NCI-H69 (cell line): Measurements from ENCODE around the gene SLC6A6.

ENCODE experiments used
- DNase-seq: peaks from one replicate; lab custom pipeline; 2025; lab: John Stamatoyannopoulos, UW

Gene SLC6A6

DNA sequence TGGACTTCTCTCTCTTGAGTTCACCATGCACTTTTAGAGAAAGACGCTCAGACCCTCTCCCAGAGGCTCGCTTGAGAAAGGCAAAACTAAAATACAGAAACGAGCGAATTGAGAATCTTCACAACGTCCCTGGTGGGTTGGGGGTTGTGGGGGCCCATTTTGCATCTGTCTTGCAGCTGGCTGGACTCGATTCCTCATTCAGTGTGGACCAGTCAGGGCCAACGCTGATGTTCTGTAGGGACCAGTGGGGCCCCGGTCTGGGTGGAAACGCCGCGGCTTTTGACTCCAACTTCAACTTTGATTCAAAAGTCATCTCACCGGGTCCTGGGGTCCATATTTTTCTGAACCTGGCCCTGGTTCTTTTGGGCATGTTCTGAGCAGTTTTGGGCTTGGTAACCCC, 68.1 kb downstream of the SLC6A6 start:
- no peak for DNase-seq

DNA sequence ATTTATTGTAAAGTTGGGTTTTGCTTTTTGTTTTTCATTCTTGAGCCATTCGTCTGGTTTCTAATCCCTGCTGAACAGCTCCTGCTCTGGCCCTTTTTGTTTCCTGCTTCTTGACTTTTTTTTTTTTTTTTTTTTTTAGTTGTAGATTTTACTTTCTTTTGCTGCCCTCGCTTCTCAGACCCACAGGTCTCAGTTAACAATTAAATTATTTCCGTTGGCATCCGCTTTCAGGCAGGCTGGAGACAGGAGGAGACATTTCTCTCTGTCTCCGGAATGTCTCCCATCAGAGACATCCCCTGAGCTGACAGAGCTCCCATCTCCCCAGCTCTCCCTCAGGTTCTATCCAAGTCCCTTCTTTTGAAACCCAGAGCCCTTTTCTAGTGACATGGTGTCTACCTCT, 68.6 kb downstream of the SLC6A6 start:
- no peak for DNase-seq

DNA sequence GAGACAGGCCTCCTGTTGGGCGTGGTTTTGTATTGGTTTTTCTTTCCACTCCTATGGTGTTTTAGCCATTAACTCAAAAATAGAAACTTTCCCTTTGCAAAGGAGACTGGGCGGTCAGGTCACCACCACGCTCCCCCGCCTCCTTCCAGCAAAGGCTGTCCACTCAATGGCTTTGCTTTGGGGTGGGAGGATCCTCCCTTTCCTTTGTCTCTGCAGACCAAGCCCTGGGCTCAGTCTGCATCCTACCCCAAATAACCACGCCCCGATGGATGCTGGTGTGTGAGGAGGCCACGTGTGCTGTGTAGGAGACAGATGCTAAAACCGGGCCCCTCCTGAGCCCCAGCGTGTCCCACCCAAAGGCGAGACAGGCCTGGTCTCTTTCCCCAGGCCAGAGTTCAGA, 69.3 kb downstream of the SLC6A6 start:
- DNase-seq, result no peak

DNA sequence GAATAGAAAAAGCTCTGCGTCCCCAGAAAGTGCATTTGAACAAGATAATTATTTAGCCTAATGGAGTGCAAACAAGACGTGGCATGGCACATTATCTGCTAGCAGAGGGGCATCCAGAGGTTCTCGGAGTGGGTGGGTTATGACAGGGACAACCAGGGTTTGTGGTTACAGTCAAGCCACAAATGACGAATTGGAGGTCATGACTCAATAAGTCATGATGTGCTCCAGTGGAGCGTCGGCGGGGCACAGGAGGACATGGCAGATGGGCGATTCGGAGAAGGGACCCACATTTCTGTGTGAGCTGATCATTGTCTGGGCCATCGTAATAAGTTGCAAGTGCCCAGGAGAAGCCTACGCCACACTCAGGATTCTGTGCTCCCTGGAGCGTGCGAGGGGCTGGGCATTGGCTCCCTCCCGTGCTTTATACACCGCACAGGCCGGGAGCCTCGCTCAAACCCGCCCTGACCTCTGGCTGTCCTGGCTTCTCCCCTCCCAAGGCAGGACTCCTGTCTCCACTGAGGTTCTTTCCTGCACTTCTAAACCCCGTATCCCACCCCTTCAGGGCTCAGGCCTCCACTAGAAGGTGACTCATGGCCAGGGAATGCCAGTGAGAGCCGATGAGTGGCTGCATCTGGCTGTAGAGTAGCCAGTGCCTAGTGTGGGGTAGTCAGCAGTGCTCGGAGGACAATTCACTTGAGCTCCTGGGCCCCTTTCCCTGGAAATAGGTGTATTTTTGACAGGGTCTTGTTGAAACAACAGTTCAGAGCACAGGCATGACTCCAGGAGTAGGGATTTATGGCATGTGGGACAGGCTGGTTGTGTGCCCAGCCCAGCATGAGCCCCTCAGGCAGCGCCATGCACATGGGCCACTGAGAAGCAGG, 70.3 kb downstream of the SLC6A6 start:
- no peak for DNase-seq

DNA sequence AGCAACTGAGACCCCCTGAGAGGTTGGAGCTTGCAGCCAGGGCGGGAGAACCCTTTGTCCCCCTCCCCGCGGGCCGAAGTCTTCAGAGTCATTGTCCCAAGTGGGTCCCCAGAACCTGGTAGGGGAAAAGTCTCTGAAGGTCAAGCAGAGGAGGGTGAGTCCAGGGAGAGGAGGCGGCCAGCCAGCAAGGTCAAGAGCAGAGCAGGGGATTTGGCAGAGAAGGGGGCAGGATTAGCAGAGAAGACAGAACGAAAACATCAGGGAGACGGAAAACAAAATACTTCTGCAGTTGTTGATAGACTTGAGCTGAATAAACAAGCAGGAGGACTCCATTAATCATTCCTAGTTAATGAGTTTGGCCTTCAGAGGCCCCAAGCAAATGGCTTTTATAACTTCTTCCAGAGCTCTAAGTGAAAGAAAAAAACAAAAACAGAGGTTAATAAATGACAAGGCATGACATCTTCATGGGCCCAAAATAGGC, 71.0 kb downstream of the SLC6A6 start:
- DNase-seq, result no peak

DNA sequence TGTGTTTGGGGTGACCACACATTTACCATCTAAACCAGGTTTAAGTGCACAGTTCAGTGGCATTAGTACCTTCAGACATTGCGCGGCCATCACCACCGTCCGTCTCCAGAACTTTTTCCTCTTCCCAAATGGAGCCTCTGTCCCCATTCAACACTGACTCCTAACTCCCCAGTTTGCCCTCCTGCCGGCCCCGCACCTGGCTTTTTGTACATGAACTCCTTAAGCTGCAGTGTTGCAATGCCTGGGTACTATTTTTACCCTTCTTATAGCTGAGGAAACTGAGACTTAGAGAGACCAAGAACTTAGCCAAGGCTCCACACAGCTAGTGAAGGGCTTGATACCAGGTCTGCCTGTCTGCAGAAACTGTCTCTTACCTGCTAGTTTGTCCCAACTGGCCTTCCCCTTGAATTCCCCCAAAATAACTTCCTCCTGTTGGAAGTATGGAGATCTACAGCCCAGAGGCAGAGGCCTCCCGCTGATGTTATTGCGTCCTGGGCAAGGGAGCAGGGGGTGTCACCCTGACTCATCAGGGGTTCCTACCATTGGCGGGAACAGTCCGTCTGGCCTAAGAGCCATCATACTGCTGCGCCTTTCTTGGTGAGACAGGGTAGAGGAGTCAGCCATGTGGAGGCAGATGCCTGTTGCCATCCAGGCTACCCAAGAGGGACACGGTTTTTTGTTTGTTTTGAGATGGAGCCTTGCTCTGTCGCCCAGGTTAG, 72.1 kb downstream of the SLC6A6 start:
- no peak for DNase-seq

DNA sequence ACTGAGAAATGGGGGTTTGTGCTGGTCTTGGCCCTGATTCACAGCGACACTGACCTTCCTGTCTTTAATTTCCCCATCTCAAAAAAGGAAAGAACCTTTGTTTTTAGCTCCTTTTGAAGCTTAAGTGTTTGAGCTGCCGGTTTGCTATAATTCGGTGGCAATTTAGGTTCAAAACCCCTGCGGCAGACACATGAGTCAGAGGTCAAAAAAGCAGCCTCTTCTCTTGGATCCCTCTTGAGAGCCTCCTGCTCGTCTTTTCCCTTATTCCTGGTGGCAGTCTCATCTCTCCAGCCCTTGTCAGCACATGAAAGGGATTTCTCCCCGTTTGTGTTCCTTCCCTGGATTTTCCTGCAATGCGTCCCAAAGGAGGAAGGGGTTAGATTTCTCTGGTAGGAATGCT, 73.2 kb downstream of the SLC6A6 start:
- no peak for DNase-seq

DNA sequence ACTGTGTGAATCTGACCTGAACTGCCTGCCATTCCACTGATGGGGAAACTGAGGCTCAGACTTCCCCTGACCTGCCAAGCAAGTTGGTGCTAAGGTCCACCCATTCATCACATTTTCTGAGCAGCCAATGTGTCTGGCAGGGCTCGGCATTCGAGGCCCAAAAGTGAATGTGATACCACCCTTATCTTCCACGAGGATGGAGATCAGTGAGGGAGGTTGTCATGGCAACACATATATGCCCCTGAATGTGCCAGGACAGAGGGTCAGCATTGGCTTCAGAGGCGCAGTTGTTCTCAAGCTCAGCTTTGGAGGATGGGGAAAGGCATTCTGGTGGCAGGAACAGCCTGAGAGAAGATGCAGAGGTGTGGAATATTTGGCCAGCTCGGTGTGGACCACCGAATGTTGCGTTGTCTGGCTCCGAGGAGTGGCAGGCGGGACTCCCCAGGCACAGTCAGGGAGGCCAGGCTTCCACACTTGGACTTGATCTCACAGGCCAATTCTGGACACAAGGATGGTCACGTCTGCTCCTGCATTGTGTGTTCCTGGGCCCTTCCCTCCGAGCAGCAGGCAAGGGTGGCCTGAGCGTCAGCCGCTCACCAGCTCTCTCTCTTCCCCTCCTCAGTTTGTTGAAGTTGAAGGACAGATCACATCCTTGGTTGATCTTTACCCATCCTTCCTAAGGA, 74.3 kb downstream of the SLC6A6 start:
- no peak for DNase-seq

DNA sequence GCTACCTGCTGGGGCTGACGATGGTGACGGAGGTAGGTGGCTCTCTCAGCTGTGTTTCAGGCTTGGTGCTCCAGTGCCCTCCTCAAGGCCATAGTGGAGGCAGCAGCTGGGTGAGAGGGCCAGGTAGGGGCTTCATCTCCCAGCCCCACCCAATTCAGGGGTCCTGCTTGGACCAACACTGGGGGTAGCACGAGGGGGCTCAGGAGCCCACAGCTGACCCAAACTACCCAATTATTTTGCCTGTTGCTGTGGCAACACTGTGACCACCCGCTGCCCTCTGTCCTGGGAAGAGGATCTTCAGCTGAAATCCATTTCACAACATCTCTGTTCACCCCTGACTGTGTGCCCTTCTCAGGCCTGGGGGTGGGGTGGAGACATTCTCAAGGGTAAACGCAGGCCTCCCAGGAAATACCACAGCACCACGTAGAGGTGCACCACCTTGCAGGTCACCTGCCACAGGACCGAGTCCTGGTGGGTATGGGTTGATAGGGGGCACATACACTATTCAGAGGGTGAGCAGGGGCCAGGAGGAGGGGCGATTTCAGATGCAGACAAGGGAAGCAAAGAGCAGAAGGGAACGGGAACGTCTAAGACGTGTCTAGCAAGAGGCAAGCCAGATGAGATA, 75.0 kb downstream of the SLC6A6 start:
- no peak for DNase-seq

DNA sequence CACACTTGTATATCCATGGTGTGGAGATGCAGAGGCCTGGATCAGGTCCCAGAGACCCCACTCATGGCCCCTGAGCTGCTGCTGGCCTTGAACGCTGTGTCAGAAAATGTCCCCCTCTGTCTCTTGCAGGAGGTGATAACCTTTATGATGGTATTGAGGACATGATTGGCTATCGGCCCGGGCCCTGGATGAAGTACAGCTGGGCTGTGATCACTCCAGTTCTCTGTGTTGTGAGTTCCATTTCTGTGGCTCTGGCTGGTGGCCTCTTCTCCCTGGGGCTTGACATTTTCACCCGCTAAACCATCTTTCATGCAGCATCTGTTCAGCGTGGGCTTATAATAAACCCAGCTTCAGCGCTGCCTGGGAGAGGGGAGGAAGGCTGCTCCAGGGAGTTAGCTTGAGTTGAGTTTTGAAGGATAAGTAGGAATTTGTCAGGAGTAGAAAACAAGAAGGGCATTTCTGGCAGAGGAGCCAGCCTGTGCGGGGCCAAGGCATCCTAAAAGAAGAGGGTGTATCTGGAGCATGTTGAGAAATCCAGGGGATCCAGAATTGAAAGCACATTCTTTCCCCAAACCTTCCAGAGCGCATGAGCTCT, 76.6 kb downstream of the SLC6A6 start:
- no peak for DNase-seq

DNA sequence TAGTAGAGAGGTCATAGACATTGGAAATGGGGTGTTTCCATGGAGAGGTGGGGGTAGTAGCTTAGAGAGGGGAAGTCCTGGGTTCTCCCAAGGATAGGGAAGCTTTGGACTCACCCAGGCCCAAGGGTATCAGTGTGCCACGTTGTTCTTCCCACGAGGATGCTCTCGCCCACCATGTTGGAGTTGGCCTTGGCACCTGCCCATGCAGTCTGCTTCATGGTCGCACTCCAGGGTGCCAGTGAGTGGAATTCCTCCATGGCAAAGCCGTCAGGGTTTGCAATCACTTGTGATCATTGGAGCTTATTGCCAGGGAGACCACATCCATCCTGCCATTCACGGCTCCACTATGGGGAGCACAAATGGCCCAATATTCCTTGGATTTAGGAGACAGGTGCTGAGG, 77.2 kb downstream of the SLC6A6 start:
- no peak for DNase-seq

DNA sequence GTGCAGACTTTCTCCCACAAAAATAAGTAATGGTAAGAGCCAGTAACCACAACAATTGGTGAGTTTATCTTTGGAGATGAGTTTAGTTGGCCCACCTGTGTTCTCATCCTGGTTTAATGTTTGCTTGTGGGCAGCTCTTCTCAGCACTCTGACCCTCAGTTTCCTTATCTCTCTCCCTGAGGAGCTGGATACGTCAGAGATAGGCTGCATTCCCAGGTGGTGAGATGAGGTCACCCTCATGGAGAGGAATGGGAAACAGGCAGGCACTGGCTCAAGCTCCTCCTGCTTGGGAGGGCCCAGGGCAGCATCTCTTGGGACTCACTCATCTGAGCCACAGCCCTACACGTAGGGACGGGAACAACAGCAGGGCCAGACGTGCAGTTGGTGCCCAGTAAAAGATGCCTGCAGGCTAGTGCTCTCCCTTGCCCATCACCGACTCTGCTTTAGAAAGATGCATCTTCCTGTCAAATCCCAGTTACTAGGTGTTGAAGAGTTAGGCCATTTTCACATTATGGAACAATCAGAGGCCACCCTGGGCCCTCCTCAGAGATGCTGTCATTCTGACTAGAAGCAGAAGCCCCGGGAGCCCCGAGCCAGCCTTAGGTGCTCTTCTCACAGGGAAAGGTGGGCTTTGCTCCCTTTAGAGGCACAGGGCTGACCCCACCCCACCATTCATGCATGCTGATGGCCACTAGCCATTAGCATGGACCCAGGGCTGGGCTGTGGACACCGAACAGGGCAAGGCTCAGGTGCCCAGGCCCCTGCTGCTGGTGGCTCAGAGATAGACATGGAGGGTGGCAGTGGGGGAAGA, 78.0 kb downstream of the SLC6A6 start:
- DNase-seq, result no peak

DNA sequence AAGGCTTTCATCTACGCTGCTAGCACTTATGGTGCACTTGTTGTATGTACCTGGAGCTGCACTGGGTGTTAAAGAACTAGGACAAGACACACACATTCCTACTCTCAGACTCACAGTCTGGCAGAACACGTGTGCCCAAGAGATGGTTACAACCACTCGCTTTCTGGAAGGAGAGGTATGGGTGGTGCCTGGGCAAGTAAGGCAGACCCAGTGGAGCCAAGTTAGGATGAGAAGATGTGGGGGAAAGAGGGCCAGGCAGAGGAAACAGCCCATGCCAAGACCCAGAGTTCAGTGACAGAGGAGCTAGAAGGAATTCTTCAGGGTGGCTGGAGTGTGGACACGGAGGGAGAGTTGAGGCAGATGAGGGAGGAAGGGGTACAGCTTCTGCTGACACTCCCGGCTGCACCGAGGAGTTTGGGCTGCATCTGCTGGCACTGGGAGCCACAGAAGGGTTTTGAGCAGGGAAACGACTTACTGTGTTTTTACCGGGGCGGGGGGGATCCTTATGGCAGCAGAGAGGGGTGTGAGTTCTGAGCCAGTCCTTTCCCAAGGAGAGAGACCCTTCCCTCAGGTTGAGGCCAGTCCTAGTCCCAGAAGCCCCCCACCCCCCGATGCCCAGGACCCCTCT, 78.7 kb downstream of the SLC6A6 start:
- no peak for DNase-seq

DNA sequence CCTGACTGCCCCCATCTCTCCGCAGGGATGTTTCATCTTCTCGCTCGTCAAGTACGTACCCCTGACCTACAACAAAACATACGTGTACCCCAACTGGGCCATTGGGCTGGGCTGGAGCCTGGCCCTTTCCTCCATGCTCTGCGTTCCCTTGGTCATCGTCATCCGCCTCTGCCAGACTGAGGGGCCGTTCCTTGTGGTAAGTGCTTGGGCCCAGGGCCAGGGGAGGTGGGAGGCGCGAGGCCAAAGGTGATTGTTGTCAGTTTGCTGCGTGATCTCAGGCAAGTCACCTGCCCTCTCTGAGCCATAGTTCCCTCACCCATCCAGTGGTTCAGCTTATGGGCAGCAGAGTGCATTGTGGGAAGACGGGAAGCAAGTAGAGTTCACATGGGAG, 79.2 kb downstream of the SLC6A6 start:
- no peak for DNase-seq

DNA sequence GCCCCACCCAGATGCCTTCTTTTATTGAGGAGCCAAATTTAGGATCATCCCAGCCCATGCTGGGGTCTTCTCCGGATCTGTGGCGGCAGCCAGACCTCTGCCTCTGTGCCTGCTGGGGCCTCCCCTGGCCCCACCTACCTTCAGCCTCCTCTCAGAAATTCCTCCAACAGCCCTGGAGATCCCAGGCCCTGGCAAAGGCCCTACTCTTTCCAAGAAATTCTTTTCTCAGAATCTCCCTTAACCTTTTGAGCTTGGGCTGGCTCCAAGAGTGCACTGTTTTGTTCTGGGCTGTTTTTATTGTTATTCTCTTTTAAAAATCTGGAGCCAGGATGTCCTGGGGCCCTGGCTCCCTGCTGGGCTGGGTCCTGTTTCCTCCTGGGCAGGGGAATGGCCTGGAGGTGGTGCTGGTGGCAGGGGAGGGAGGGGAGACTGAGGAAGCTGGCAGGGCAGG, 79.9 kb downstream of the SLC6A6 start:
- no peak for DNase-seq

DNA sequence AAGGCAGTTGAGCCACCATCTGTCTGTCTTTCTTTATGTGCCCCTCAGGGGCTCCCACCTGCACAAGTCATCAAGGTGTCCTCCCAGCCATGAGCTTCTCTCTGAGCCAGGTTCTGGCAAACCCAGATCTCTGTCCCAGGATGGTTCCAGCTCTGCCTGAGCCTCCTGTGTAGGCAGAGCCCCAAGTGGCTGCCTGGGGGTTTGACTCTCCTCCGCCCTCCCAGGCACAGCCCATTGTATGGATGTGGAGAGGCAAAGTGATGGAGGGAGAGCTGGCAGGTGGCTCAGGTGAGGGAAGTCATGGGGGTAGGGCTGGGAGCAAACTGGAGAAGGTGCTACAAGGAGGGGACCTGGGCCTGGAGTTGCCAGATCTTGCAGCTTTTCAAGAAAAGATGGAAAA, 80.9 kb downstream of the SLC6A6 start:
- DNase-seq, result no peak

DNA sequence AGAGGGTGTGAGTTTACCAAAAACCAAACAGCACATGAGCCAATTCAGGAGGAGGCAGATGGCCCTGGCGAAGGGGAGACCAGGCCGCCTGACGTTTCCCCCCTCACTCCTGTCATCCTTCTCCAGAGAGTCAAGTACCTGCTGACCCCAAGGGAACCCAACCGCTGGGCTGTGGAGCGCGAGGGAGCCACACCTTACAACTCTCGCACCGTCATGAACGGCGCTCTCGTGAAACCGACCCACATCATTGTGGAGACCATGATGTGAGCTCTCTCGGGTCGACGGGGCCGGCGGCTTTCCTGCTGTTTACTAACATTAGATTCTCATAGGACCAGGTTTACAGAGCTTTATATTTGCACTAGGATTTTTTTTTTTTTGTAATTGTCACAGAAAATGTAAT, 82.3 kb downstream of the SLC6A6 start:
- no peak for DNase-seq

DNA sequence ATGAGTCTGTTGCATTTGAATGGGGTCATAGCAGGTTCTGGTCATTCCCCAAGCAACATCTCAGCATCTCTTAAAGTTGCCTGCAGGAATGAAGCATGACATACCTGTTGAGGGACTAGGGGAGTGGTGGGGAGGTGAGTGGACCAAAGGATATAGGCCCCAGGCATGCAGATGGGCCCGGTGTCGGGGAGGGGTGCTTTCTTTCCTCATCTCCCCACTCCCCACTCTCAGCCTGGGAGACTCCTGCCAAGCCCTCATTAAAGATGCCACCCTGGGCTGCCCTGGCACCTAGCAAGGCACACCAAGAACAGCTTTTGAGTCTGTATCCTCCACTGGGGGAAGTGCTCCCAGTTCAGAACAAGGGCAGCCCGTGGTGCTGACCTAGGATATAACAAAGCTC, 83.6 kb downstream of the SLC6A6 start:
- no peak for DNase-seq

DNA sequence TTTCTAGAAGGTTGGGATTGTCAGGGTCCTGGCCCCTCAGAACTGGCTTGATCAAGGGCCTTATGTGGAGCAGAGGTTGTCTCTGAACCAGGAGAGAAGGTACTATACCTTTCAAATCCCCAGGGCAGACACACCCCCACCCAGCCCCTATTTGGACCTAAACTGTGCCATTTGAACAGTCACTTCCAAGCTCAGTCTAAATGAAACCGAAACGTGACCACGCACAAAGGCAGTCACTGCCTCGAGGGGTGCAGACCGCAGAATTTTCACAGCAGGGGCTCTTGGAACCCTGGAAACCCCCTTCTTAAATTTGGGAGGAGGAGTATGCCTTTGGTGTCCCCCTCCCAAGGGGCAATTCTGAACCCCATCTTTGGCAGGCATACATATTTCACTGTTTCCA, 84.1 kb downstream of the SLC6A6 start:
- no peak for DNase-seq

DNA sequence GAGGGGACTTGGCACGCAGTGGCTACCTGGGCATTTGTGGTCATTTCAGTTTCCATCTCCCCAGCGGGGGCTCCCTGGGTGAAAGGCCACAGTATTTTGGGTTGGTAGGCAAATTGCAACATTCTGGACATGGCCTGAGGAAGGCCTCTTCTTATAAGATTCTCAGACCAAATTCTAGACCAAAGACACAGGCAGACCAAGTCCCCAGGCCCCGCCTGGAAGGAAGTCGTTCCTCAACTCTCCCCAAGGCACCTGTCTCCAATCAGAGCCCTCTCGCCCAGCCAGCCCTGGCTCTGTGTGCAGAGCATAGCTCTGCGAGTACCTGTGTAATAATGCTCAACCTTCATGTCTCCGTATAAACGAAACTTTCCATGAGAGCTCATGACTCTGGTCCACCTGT, 84.7 kb downstream of the SLC6A6 start:
- no peak for DNase-seq

DNA sequence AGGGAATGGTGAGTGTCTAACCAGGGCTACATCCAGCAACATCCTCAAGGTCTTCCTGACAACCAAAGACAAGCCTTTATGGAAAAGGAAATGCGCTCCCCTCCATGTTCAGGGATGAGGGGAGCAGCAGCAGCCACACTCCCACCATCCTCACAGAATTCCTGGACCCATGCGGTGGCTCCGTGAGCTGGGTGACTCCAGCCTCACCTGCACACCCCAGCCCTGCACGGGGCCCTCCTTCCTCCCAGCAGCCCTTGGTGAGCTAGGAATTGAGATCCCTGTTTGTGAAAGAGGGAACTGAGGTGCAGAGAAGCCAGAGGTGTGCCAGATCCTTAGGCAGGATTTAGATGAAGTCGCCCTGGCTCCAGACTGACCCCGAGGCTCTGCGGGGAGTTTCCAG, 85.4 kb downstream of the SLC6A6 start:
- no peak for DNase-seq
